HEK293T (cell line): ENCODE results near the gene SLC25A31.

Experiments
- ELF4 ChIP-seq: fragments of 450-650 bp; IDR thresholded peaks from 2 replicates; pipeline ENCODE4 v1.6.1; 2017; ENCODE audit warnings: antibody characterized with exemption
- FOXA1 ChIP-seq: fragments of 450-650 bp; IDR thresholded peaks from 2 replicates; pipeline ENCODE4 v1.6.1; 2016; ENCODE audit warnings: mild to moderate bottlenecking
- SP1 ChIP-seq: fragments of 450-650 bp; IDR thresholded peaks from 2 replicates; pipeline ENCODE4 v1.6.1; 2017

GRCh38 chr4:127799711-127800110 is 69.5 kb downstream of the SLC25A31 start:
- no peak for TF ChIP-seq SP1
- no peak for TF ChIP-seq ELF4
- no peak for TF ChIP-seq FOXA1
